Lower leg skin (tissue), 4 donors: ENCODE results near the gene TRH. TPM values are rescaled to one million over a fixed set of nuclear protein-coding genes. Genes with fewer than 3 reads are reported as not detected.

Source experiments
- DNase-seq, 2 donors: peaks; one replicate each; pipeline ENCODE4 v3.0.0-alpha.2; 2019; ENCODE audit warnings: low spot score in 2 of 2
- H3K4me3 ChIP-seq: fragments of 200-600 bp; sonication (generic); 2 replicates; pipeline ENCODE4 v1.5.1; 2017; ENCODE audit warnings: mild to moderate bottlenecking, low read depth; ENCODE audit not compliant: poor library complexity, severe bottlenecking
- POLR2A ChIP-seq, 2 donors: fragments of 450-650 bp; IDR thresholded peaks; one replicate each; pipeline ENCODE4 v1.6.1; 2016 to 2017; ENCODE audit warnings: antibody characterized with exemption in 2 of 2, mild to moderate bottlenecking in 1 of 2, moderate library complexity in 1 of 2
- WGBS, 2 donors: methylation state at CpG; one replicate each; pipeline ENCODE4 v1.1.5; 2018; 5-methylcytosine and 5-hydroxymethylcytosine counted together
- intact Hi-C: fragments of 100-400 bp; cut with DNase I; formaldehyde crosslinking; loops from one replicate; pipeline ENCODE4 v1.15.0; 2023; ENCODE audit warnings: low total_unique reads
- total RNA-seq, 4 donors: library from RNA; depleted of rRNA; stranded (reverse); fragments of >200 nt; gene quantifications; one replicate each; pipeline ENCODE4 v1.1.0, GENCODE V29; 2016
- TF ChIP-seq, protein P1 (sequence below), 3 donors: fragments of 450-650 bp; IDR thresholded peaks; one replicate each; pipeline ENCODE4 v1.5.1; 2016; ENCODE audit warnings: antibody characterized with exemption in 3 of 3, mild to moderate bottlenecking in 3 of 3, moderate library complexity in 2 of 3

Gene TRH
- total RNA-seq, 4 donors from 2014 or later = 0.30 TPM; not detected in 3

DNA sequence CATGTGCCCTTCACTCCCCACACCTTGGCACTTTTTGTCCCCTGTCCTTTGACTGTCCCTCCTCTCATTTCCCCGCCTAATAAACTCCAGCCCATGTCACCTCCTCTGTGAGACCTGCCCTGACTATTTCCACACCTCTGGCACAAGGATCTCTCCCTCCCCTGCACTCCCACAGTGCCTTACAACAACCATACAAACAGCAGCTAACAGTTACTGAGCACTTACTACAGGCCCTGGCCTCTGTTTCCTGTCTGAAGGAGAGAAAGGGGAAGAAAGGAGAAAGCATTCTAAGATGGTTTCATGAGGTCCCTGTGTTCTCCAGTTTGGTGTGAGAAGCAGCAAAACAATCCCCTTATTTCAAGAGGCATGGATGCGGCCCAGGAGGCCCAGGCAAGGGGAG lies 20.0 kb upstream of the TRH start:
- no peak overlapping the region for H3K4me3 ChIP-seq
- intact Hi-C loops = no loop called here
- no peak for DNase-seq
- TF ChIP-seq, protein P1, sequence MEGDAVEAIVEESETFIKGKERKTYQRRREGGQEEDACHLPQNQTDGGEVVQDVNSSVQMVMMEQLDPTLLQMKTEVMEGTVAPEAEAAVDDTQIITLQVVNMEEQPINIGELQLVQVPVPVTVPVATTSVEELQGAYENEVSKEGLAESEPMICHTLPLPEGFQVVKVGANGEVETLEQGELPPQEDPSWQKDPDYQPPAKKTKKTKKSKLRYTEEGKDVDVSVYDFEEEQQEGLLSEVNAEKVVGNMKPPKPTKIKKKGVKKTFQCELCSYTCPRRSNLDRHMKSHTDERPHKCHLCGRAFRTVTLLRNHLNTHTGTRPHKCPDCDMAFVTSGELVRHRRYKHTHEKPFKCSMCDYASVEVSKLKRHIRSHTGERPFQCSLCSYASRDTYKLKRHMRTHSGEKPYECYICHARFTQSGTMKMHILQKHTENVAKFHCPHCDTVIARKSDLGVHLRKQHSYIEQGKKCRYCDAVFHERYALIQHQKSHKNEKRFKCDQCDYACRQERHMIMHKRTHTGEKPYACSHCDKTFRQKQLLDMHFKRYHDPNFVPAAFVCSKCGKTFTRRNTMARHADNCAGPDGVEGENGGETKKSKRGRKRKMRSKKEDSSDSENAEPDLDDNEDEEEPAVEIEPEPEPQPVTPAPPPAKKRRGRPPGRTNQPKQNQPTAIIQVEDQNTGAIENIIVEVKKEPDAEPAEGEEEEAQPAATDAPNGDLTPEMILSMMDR (IDR thresholded peaks at IDR 0.05) = no peak
- no peak for TF ChIP-seq POLR2A (IDR thresholded peaks at IDR 0.05)
- whole genome bisulfite sequencing, 2 donors = 33 to 83% methylated on average over 2 of the region's 2 CpGs

DNA sequence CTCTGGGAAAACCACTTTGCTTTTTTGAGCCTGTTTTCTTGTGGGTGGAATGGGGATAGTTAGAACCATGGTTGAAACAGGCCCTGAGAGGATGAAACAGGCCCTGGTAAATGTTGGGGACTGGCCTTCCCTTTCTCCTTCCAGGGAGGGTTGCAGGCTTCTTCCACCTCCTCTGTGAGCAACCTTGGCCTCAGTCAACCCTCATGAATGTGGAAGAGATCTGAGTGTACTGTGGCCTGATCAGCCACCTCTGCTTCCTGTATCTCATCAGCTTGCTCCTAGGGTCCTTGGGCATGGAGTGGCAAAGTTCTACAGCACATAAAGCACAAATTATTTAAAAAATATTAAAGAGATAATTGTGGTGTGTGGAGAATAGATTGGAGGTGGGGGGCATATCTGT lies 17.6 kb upstream of the TRH start:
- intact Hi-C loops = no loop called here
- H3K4me3 ChIP-seq = no peak overlapping the region
- TF ChIP-seq, protein P1 (IDR thresholded peaks at IDR 0.05) = no peak
- TF ChIP-seq POLR2A (IDR thresholded peaks at IDR 0.05) = no peak
- no peak for DNase-seq

DNA sequence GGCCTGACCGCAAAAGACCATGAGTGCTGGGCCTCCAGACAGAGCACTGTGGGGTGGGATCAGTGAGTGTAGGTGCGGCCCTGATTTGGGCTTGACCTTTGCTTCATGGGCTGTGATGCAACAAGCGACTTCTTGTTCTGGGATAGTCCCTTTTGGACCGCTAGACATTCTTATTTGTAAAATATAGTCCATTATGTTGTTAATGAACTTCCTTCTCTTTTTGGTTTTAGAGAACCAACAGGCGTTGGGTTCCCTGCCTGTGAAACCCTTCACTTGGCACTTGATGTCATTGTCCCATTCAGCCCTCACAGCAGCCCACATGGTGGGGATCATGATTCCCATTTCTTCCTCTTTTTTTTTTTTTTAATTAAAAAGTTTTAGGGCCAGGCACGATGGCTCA lies 15.8 kb upstream of the TRH start:
- intact Hi-C loops = no loop called here
- no peak for DNase-seq
- WGBS, 2 donors = 62 to 69% methylated on average over 6 of the region's 6 CpGs
- H3K4me3 ChIP-seq = no peak overlapping the region
- TF ChIP-seq POLR2A (IDR thresholded peaks at IDR 0.05) = no peak
- TF ChIP-seq, protein P1 (IDR thresholded peaks at IDR 0.05) = no peak

DNA sequence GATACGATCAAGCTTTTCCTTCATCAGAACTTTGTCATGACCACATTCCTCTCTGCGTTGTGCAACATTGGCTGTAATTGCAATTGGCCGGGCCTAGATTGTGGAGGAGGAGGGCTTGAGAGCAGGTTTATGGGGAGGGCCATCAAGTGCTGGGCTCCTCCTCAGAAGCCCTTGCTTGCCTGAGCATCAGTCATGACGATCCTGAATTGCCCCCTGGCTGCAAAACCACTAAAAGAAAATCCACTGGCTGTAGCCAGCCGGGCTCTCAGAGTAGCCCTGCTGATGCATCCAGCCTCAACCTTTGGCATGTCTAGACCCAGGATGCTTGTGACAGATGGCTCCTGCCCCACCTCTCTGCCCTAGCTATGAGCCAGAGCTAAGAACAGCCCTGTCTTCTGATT lies 13.4 kb upstream of the TRH start:
- 56 to 59% methylated on average over 5 of the region's 5 CpGs for WGBS, 2 donors
- no peak for DNase-seq
- TF ChIP-seq POLR2A (IDR thresholded peaks at IDR 0.05) = no peak
- TF ChIP-seq, protein P1 (IDR thresholded peaks at IDR 0.05) = no peak
- H3K4me3 ChIP-seq = no peak overlapping the region
- intact Hi-C loops = no loop called here

DNA sequence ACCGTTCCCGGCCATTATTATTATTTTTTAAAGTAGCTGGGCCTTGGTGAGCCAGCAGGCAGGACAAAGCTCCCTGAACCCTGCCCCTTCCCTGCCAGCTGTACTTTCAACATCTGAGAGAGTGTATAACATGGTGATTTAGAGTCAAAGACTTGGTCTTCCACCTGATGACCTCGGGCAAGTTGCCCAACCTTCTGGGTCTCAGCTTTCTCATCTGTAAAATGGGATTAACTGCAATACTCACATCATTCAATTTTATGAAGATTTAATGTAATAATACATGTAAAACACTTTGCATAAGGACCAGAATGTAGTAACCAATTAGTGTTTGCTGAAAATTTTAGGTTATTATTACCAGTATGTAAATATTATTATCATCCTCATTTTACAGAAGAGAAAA lies 11.9 kb upstream of the TRH start:
- DNase-seq = no peak
- TF ChIP-seq POLR2A (IDR thresholded peaks at IDR 0.05) = no peak
- TF ChIP-seq, protein P1 (IDR thresholded peaks at IDR 0.05) = no peak
- intact Hi-C loops = no loop called here
- H3K4me3 ChIP-seq = no peak overlapping the region
- WGBS, 2 donors = 80 to 88% methylated on average over 3 of the region's 3 CpGs

DNA sequence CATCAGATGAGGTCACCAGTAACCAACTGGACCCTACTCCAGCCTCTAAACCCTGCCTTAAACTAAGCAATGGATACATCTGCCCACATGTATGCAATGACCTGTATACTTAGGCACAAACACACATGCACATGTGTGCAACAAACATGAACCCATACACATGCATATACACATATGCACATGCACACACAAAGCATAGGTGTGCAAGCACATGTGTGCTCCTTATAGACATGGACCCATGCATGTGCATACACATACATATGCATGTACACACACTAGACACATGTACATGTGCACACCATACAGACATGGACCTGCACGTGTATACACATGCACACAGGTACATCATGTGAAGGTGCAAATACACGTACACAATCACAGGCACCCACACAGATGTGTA lies 8.6 kb upstream of the TRH start:
- no peak for DNase-seq
- no peak for TF ChIP-seq POLR2A (IDR thresholded peaks at IDR 0.05)
- TF ChIP-seq, protein P1 (IDR thresholded peaks at IDR 0.05) = no peak
- 69 to 100% methylated on average over 2 of the region's 2 CpGs for WGBS, 2 donors
- no peak overlapping the region for H3K4me3 ChIP-seq
- intact Hi-C loops = no loop called here
